ENCODE data around the gene VKORC1L1.
"Not testable (repeated sequence)": the region's sequence is repeated elsewhere in the genome, so short reads cannot be mapped to it uniquely, and the experiment has no call there.

VKORC1L1 gene

GRCh38 chr7:65960351-65961074 is 87.6 kb downstream of the VKORC1L1 start:
- no peak for DNase-seq (ENCODE audit: extremely low read depth, low read depth)

DNA sequence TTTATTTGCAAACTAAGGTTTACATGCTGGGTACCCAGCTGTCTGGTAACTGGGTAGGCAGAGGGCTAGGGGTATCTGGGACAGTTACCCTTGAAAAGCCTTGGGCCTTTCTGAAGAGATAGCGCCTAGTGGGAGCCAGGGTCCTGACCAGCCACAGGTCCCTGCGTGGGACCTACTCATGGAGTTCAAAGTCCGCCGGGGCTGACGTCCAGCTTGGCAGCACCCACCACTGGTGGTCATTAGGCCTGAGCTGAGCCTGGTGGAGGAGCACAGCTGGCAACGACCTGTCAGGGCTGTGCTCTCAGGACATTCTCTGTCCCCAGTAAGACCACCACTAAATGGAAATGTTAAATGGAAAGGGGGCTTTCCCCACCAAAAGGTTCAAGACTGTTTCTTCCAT is 89.2 kb downstream of the VKORC1L1 start:
- TF ChIP-seq, protein P1, sequence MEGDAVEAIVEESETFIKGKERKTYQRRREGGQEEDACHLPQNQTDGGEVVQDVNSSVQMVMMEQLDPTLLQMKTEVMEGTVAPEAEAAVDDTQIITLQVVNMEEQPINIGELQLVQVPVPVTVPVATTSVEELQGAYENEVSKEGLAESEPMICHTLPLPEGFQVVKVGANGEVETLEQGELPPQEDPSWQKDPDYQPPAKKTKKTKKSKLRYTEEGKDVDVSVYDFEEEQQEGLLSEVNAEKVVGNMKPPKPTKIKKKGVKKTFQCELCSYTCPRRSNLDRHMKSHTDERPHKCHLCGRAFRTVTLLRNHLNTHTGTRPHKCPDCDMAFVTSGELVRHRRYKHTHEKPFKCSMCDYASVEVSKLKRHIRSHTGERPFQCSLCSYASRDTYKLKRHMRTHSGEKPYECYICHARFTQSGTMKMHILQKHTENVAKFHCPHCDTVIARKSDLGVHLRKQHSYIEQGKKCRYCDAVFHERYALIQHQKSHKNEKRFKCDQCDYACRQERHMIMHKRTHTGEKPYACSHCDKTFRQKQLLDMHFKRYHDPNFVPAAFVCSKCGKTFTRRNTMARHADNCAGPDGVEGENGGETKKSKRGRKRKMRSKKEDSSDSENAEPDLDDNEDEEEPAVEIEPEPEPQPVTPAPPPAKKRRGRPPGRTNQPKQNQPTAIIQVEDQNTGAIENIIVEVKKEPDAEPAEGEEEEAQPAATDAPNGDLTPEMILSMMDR (IDR thresholded peaks at IDR 0.05; ENCODE audit: low read depth, low read length), result no peak
- no peak for DNase-seq (ENCODE audit: extremely low read depth, low read depth)

More at GRCh38 chr7:65960351-65961074, 87.6 kb downstream of the VKORC1L1 start:
- TF ChIP-seq, protein P1 (IDR thresholded peaks at IDR 0.05; ENCODE audit: low read depth, low read length), result no peak

DNA sequence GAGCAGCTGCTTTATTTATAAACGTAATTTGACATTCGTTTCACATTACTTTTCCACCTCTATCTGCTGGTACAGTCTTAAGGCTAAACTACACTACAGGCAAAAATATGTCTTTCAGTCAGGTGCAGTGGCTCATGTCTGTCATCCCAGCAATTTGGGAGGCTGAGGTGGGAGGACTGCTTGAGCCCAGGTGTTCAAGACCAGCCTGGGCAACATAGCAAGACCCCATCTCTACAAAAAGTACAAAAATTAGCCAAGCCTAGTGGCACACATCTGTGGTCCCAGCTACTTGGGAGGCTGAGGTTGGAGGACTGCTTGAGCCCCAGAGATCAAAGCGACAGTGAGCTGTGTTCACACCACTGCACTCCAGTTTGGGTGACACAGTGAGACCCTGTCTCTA is 91.8 kb downstream of the VKORC1L1 start:
- DNase-seq (ENCODE audit: extremely low read depth, low read depth), result not testable (repeated sequence)

- DNase-seq (ENCODE audit: extremely low read depth, low read depth), result no peak
- TF ChIP-seq, protein P1 (IDR thresholded peaks at IDR 0.05; ENCODE audit: low read depth, low read length), result no peak
These were observed 93.3 kb downstream of the VKORC1L1 start for GRCh38 chr7:65966146-65966545.

GRCh38 chr7:65967361-65968155 is 94.7 kb downstream of the VKORC1L1 start:
- DNase-seq (ENCODE audit: extremely low read depth, low read depth), result no peak
- TF ChIP-seq, protein P1 (IDR thresholded peaks at IDR 0.05; ENCODE audit: low read depth, low read length), result no peak

- TF ChIP-seq, protein P1 (IDR thresholded peaks at IDR 0.05; ENCODE audit: low read depth, low read length), result no peak
- no peak for DNase-seq (ENCODE audit: extremely low read depth, low read depth)
These were observed 95.6 kb downstream of the VKORC1L1 start for GRCh38 chr7:65968256-65969185.

GRCh38 chr7:65971021-65971420 is 98.1 kb downstream of the VKORC1L1 start:
- TF ChIP-seq, protein P1 (IDR thresholded peaks at IDR 0.05; ENCODE audit: low read depth, low read length), result no peak

More at GRCh38 chr7:65971021-65971420, 98.1 kb downstream of the VKORC1L1 start:
- no peak for DNase-seq (ENCODE audit: extremely low read depth, low read depth)

Measured in AG09319 (cell line).